ENCODE data around the gene ANKRD52.
"Not testable (repeated sequence)": the region's sequence is repeated elsewhere in the genome, so short reads cannot be mapped to it uniquely, and the experiment has no call there.

Gene ANKRD52

GRCh38 chr12:56258068-56258819 is at the start of gene ANKRD52:
Gene ANKRD52, minus strand, starts transcription at chr12:56258384. Its CDS starts 115 bp downstream, at chr12:56258269.
- DNase-seq: peak; percentile 84

GRCh38 chr12:56307221-56307965 is 49.2 kb upstream of the ANKRD52 start:
- no peak for DNase-seq

GRCh38 chr12:56304872-56305590 is 46.8 kb upstream of the ANKRD52 start:
- DNase-seq: no peak

- DNase-seq: no peak
Observed at GRCh38 chr12:56304276-56304675, 46.1 kb upstream of the ANKRD52 start.

- no peak for DNase-seq
Observed at GRCh38 chr12:56300644-56301464, 42.7 kb upstream of the ANKRD52 start.

GRCh38 chr12:56299853-56300643 is 41.9 kb upstream of the ANKRD52 start, which contains the start of gene CS:
Gene CS, minus strand, starts transcription at chr12:56300330. Its CDS starts 129 bp downstream, at chr12:56300201.
- DNase-seq: peak; percentile 100

- peak; percentile 65 for DNase-seq
Observed at GRCh38 chr12:56299308-56299852, 41.2 kb upstream of the ANKRD52 start.

- DNase-seq: no peak
Observed at GRCh38 chr12:56298828-56299227, 40.6 kb upstream of the ANKRD52 start.

GRCh38 chr12:56297400-56297799 is 39.2 kb upstream of the ANKRD52 start:
- DNase-seq: no peak

GRCh38 chr12:56296295-56296694 is 38.1 kb upstream of the ANKRD52 start:
- DNase-seq: no peak

GRCh38 chr12:56293795-56294194 is 35.6 kb upstream of the ANKRD52 start:
- DNase-seq: no peak

- no peak for DNase-seq
Observed at GRCh38 chr12:56288705-56289387, 30.7 kb upstream of the ANKRD52 start.

- DNase-seq: no peak
Observed at GRCh38 chr12:56286044-56286830, 28.1 kb upstream of the ANKRD52 start.

GRCh38 chr12:56284263-56284662 is 26.1 kb upstream of the ANKRD52 start:
- DNase-seq: not testable (repeated sequence)

GRCh38 chr12:56282579-56282978 is 24.4 kb upstream of the ANKRD52 start:
- no peak for DNase-seq

GRCh38 chr12:56282030-56282429 is 23.8 kb upstream of the ANKRD52 start:
- no peak for DNase-seq

GRCh38 chr12:56280849-56281248 is 22.7 kb upstream of the ANKRD52 start:
- no peak for DNase-seq

- no peak for DNase-seq
Observed at GRCh38 chr12:56278905-56279304, 20.7 kb upstream of the ANKRD52 start.

GRCh38 chr12:56274299-56274698 is 16.1 kb upstream of the ANKRD52 start:
- DNase-seq: no peak

- not testable (repeated sequence) for DNase-seq
Observed at GRCh38 chr12:56272468-56272867, 14.3 kb upstream of the ANKRD52 start.
